ENCODE measurements around the gene SHISAL2A.

DNA sequence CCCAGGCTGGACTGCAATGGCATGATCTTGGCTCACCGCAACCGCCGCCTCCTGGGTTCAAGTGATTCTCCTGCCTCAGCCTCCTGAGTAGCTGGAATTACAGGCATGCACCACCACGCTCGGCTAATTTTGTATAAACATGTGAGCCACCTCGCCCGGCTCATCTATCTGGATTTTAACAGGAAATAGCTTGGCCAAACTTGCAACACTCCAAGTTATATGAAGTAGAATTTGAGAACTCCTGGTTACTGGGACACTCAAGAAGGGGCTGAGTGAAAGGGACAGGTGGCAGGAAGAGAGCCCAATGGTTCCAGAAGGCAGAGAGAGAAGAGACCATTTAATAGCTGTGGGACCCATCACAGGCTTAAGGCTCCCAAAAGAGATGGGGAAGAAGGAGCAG lies 33.7 kb upstream of the SHISAL2A start:
- TF ChIP-seq, protein P1, sequence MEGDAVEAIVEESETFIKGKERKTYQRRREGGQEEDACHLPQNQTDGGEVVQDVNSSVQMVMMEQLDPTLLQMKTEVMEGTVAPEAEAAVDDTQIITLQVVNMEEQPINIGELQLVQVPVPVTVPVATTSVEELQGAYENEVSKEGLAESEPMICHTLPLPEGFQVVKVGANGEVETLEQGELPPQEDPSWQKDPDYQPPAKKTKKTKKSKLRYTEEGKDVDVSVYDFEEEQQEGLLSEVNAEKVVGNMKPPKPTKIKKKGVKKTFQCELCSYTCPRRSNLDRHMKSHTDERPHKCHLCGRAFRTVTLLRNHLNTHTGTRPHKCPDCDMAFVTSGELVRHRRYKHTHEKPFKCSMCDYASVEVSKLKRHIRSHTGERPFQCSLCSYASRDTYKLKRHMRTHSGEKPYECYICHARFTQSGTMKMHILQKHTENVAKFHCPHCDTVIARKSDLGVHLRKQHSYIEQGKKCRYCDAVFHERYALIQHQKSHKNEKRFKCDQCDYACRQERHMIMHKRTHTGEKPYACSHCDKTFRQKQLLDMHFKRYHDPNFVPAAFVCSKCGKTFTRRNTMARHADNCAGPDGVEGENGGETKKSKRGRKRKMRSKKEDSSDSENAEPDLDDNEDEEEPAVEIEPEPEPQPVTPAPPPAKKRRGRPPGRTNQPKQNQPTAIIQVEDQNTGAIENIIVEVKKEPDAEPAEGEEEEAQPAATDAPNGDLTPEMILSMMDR (IDR thresholded peaks at IDR 0.05), result no peak
- TF ChIP-seq POLR2A (IDR thresholded peaks at IDR 0.05), result no peak

Data from lower leg skin (tissue), 3 donors.